ENCODE data around the gene SPAAR. TPM values are rescaled to one million over a fixed set of nuclear protein-coding genes. Genes with fewer than 3 reads are reported as not detected.

SPAAR gene
- total and polyA plus RNA-seq, 11 donors: 4.1 to 11.3 (median 7.0) TPM

DNA sequence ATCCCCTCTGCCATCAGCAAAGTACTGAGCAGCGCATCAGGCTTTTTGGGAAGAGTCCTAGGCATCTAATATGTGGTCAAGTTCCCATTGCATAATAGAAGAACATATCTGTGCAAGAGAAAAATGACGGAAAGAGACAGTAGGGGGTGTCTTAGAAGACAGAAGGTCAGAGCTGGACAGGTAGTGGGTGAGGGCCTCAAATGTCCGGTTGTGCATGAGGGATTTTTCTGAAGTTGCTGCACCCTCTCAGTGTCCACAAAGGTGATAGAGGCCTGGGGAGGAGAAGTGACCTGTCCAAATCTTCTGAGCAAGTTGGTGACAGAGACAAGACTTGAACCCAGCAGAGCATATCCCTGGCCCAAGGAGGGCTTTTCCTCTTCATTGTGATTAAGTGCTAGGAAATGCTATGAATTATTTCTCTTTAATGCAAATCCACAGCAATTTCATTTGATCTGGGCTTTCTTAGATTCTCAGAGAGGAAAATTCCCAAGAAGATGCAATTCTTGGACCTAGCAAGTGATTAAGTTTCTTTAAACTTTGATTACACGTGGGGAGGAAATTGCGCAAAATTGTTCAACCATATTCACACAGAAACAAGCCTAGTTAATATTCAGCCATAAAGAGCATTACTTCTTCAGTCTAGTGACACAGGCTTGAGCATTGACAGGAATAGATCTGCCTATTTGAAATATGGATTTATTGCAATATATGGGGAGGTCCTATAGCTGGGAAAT is 49.0 kb downstream of the SPAAR start, which contains the start of gene OR2S2:
Gene OR2S2 (minus strand): TSS at position 51 of the 734 bp plus-strand sequence. CDS start 56 bp downstream, outside the sequence.
- H3K27me3 ChIP-seq: peaks cover 0 to 6% (median 0%) of the 10 kb centered on the region in 9 donors
- H3K4me1 ChIP-seq: peaks cover 0 to 10% (median 0%) of the 10 kb centered on the region in 12 donors
- 89 to 93% (median 89%) methylated on average over 5 of the region's 5 CpGs for WGBS, 4 donors
- DNase-seq (no peak), ATAC-seq (no peak)
- H3K9me3 ChIP-seq: no peaks in the 10 kb centered on the region
- intact Hi-C loops (cut with DNase I): loop anchor here in 5 of 10 donors (5.0 to 10.0 kb wide), 4 partner anchors 49 to 367 kb away; partner anchors contain the start of gene CCIN (in 3 of the 5)
- no peaks in the 10 kb centered on the region for H3K36me3 ChIP-seq
- H3K4me3 ChIP-seq: no peak within 1 kb of the TSS
- no peak within 1 kb of the TSS for H3K27ac ChIP-seq
- TF ChIP-seq POLR2A (IDR thresholded peaks at IDR 0.05): no peak
- no peak for TF ChIP-seq CTCF (IDR thresholded peaks at IDR 0.05)

- intact Hi-C loops (cut with DNase I): loop anchor here in 1 of 10 donors (5.0 kb wide), 1 partner anchor 37 kb away; no protein-coding TSS in a partner anchor
- Histone ChIP-seq H3K36me3 (no peaks in the 10 kb centered on the region), H3K4me1 (peaks cover 0 to 8% (median 0%) of the 10 kb centered on the region in 12 donors), H3K27ac (no peak overlapping the region), H3K9me3 (no peaks in the 10 kb centered on the region), H3K27me3 (peaks cover 0 to 6% (median 0%) of the 10 kb centered on the region in 9 donors), H3K4me3 (no peak overlapping the region)
- DNase-seq (no peak), ATAC-seq (no peak)
- WGBS, 4 donors: 70 to 78% (median 77%) methylated on average over 3 of the region's 3 CpGs
- TF ChIP-seq CTCF (IDR thresholded peaks at IDR 0.05): no peak
- TF ChIP-seq POLR2A (IDR thresholded peaks at IDR 0.05): no peak
Observed at GRCh38 chr9:35960039-35960655, 50.9 kb downstream of the SPAAR start.

Other genes with a start within 250 kb of the SPAAR start
- 1 to 10 TPM in 1 of 9 donors, under 1 TPM in 8; 0.11 to 1.2 (median 0.27) TPM for gene ARHGEF39, start 244.3 kb upstream of the SPAAR start, total RNA-seq
- gene ARHGEF39, start 244.3 kb upstream of the SPAAR start, polyA plus RNA-seq: under 1 TPM; 0.12 to 0.30 TPM
- 10 to 100 TPM in 1 of 9 donors, 1 to 10 TPM in 1, under 1 TPM in 1, not detected in 6; 0.47 to 13.9 (median 2.3) TPM for gene CA9, start 235.6 kb upstream of the SPAAR start, total RNA-seq
- under 1 TPM; 0.23 to 0.54 TPM for gene CA9, start 235.6 kb upstream of the SPAAR start, polyA plus RNA-seq
- gene TPM2, start 219.6 kb upstream of the SPAAR start, total RNA-seq: 1,000 to 10,000 TPM in 3 of 9 donors, 100 to 1,000 TPM in 6; 621 to 1,314 (median 858) TPM
- gene TPM2, start 219.6 kb upstream of the SPAAR start, polyA plus RNA-seq: 1,000 to 10,000 TPM in 1 of 2 donors, 100 to 1,000 TPM in 1; 761 to 2,450 TPM
- 100 to 1,000 TPM; 193 to 373 (median 261) TPM for gene TLN1, start 177.3 kb upstream of the SPAAR start, total RNA-seq
- gene TLN1, start 177.3 kb upstream of the SPAAR start, polyA plus RNA-seq: 100 to 1,000 TPM; 152 to 241 TPM
- gene CREB3, start 176.8 kb upstream of the SPAAR start, total RNA-seq: 10 to 100 TPM; 16.1 to 38.0 (median 25.5) TPM
- gene CREB3, start 176.8 kb upstream of the SPAAR start, polyA plus RNA-seq: 10 to 100 TPM; 26.7 to 49.4 TPM
- gene GBA2, start 160.3 kb upstream of the SPAAR start, total RNA-seq: 10 to 100 TPM; 52.1 to 93.8 (median 65.5) TPM
- 10 to 100 TPM; 54.1 to 96.2 TPM for gene GBA2, start 160.3 kb upstream of the SPAAR start, polyA plus RNA-seq
- 10 to 100 TPM; 25.4 to 38.8 (median 32.7) TPM for gene RGP1, start 160.2 kb upstream of the SPAAR start, total RNA-seq
- 10 to 100 TPM; 14.7 to 29.8 TPM for gene RGP1, start 160.2 kb upstream of the SPAAR start, polyA plus RNA-seq
- gene MSMP, start 155.2 kb upstream of the SPAAR start, total RNA-seq: not detected
- under 1 TPM in 1 of 2 donors, not detected in 1; 0.26 TPM for gene MSMP, start 155.2 kb upstream of the SPAAR start, polyA plus RNA-seq
- gene NPR2, start 117.9 kb upstream of the SPAAR start, total RNA-seq: 10 to 100 TPM; 15.2 to 36.4 (median 23.7) TPM
- 10 to 100 TPM; 10.2 to 14.5 TPM for gene NPR2, start 117.9 kb upstream of the SPAAR start, polyA plus RNA-seq
- 1 to 10 TPM; 1.5 to 4.0 (median 2.5) TPM for gene SPAG8, start 97.2 kb upstream of the SPAAR start, total RNA-seq
- 1 to 10 TPM in 1 of 2 donors, under 1 TPM in 1; 0.58 to 4.2 TPM for gene SPAG8, start 97.2 kb upstream of the SPAAR start, polyA plus RNA-seq
- 10 to 100 TPM; 48.7 to 77.5 (median 57.4) TPM for gene HINT2, start 94.4 kb upstream of the SPAAR start, total RNA-seq
- gene HINT2, start 94.4 kb upstream of the SPAAR start, polyA plus RNA-seq: 100 to 1,000 TPM in 1 of 2 donors, 10 to 100 TPM in 1; 51.4 to 139 TPM
- gene FAM221B, start 80.8 kb upstream of the SPAAR start, total RNA-seq: not detected
- not detected for gene FAM221B, start 80.8 kb upstream of the SPAAR start, polyA plus RNA-seq
- 10 to 100 TPM; 10.8 to 21.4 (median 18.2) TPM for gene TMEM8B, start 80.3 kb upstream of the SPAAR start, total RNA-seq
- gene TMEM8B, start 80.3 kb upstream of the SPAAR start, polyA plus RNA-seq: 1 to 10 TPM; 7.9 to 8.1 TPM
- not detected for gene OR13J1, start 39.1 kb upstream of the SPAAR start, total RNA-seq
- gene OR13J1, start 39.1 kb upstream of the SPAAR start, polyA plus RNA-seq: not detected
- gene HRCT1, start 3.3 kb upstream of the SPAAR start, total RNA-seq: 1 to 10 TPM in 8 of 9 donors, under 1 TPM in 1; 0.97 to 9.5 (median 4.4) TPM
- gene HRCT1, start 3.3 kb upstream of the SPAAR start, polyA plus RNA-seq: 1 to 10 TPM; 3.7 to 6.3 TPM
- not detected for gene OR2S2, start 48.7 kb downstream of the SPAAR start, total RNA-seq
- not detected for gene OR2S2, start 48.7 kb downstream of the SPAAR start, polyA plus RNA-seq
- gene RECK, start 127.4 kb downstream of the SPAAR start, total RNA-seq: 10 to 100 TPM in 1 of 9 donors, 1 to 10 TPM in 8; 3.1 to 10.2 (median 4.9) TPM
- 1 to 10 TPM; 2.5 to 3.7 TPM for gene RECK, start 127.4 kb downstream of the SPAAR start, polyA plus RNA-seq
- gene GLIPR2, start 227.2 kb downstream of the SPAAR start, total RNA-seq: 10 to 100 TPM in 3 of 9 donors, 1 to 10 TPM in 6; 4.7 to 33.0 (median 7.6) TPM
- gene GLIPR2, start 227.2 kb downstream of the SPAAR start, polyA plus RNA-seq: 10 to 100 TPM in 1 of 2 donors, 1 to 10 TPM in 1; 4.9 to 15.2 TPM

All from heart left ventricle (tissue), 16 donors.